DOHH2 (cell line): ENCODE measurements around the gene TRAF3.

ENCODE experiments used
- H3F3A ChIP-seq: fragments of 200-600 bp; sonication (generic), shearing (Covaris generic); 2 replicates; pipeline ENCODE4 v1.6.0; 2016; ENCODE audit warnings: antibody characterized with exemption, mild to moderate bottlenecking; ENCODE audit not compliant: control insufficient read depth, insufficient read depth
- H3K27ac ChIP-seq: fragments of 200-600 bp; sonication (generic); 2 replicates; pipeline ENCODE4 v1.5.1; 2014; ENCODE audit warnings: low read depth, mild to moderate bottlenecking, low read length, moderate library complexity
- H3K27me3 ChIP-seq: fragments of 200-600 bp; sonication (generic); 2 replicates; pipeline ENCODE4 v1.6.1; 2014; ENCODE audit warnings: mild to moderate bottlenecking, low read length, mixed read lengths; ENCODE audit not compliant: control insufficient read depth
- H3K36me3 ChIP-seq: fragments of 200-600 bp; sonication (generic); 2 replicates; pipeline ENCODE4 v1.6.1; 2014; ENCODE audit warnings: mild to moderate bottlenecking, low read length, moderate library complexity, mixed read lengths; ENCODE audit not compliant: control insufficient read depth
- H3K4me1 ChIP-seq: fragments of 200-600 bp; sonication (generic); 2 replicates; pipeline ENCODE4 v1.6.1; 2014; ENCODE audit warnings: mild to moderate bottlenecking, low read length, mixed read lengths; ENCODE audit not compliant: control insufficient read depth
- H3K4me2 ChIP-seq: fragments of 200-600 bp; sonication (generic); 2 replicates; pipeline ENCODE4 v1.6.0; 2014; ENCODE audit warnings: mild to moderate bottlenecking, low read length, moderate library complexity
- H3K4me3 ChIP-seq: fragments of 200-600 bp; sonication (generic); 2 replicates; pipeline ENCODE4 v1.5.1; 2014; ENCODE audit warnings: mild to moderate bottlenecking, low read length, mixed read lengths
- H3K79me2 ChIP-seq: fragments of 200-600 bp; sonication (generic); 2 replicates; pipeline ENCODE4 v1.6.1; 2014; ENCODE audit warnings: mild to moderate bottlenecking, low read length, mixed read lengths; ENCODE audit not compliant: control insufficient read depth
- H3K9me2 ChIP-seq: fragments of 200-600 bp; sonication (generic); replicated peaks from 2 replicates; pipeline ENCODE4 v1.6.1; 2014; ENCODE audit warnings: mild to moderate bottlenecking, low read length, mixed read lengths; ENCODE audit not compliant: control insufficient read depth
- H3K9me3 ChIP-seq: fragments of 200-600 bp; sonication (generic); 2 replicates; pipeline ENCODE4 v1.6.1; 2014; ENCODE audit warnings: antibody characterized with exemption, low read length, mixed read lengths; ENCODE audit not compliant: control insufficient read depth, insufficient read depth
- H4K20me1 ChIP-seq: fragments of 200-600 bp; sonication (generic); 2 replicates; pipeline ENCODE4 v1.6.0; 2014; ENCODE audit warnings: low read depth, mild to moderate bottlenecking, antibody characterized with exemption, low read length, moderate library complexity; ENCODE audit not compliant: control insufficient read depth, insufficient read depth
- EZH2phosphoT487 ChIP-seq: fragments of 200-600 bp; sonication (generic); IDR thresholded peaks from 2 replicates; pipeline ENCODE4 v1.6.1; 2017; ENCODE audit warnings: borderline replicate concordance, mild to moderate bottlenecking, antibody characterized with exemption, low read length, moderate library complexity, mixed read lengths
- TF ChIP-seq, protein P1 (sequence below): fragments of 200-600 bp; sonication (generic); IDR thresholded peaks from one replicate; pipeline ENCODE4 v1.5.1; 2014; ENCODE audit warnings: antibody characterized with exemption, mild to moderate bottlenecking, low read depth, low read length; ENCODE audit not compliant: poor library complexity, severe bottlenecking

Gene TRAF3

DNA sequence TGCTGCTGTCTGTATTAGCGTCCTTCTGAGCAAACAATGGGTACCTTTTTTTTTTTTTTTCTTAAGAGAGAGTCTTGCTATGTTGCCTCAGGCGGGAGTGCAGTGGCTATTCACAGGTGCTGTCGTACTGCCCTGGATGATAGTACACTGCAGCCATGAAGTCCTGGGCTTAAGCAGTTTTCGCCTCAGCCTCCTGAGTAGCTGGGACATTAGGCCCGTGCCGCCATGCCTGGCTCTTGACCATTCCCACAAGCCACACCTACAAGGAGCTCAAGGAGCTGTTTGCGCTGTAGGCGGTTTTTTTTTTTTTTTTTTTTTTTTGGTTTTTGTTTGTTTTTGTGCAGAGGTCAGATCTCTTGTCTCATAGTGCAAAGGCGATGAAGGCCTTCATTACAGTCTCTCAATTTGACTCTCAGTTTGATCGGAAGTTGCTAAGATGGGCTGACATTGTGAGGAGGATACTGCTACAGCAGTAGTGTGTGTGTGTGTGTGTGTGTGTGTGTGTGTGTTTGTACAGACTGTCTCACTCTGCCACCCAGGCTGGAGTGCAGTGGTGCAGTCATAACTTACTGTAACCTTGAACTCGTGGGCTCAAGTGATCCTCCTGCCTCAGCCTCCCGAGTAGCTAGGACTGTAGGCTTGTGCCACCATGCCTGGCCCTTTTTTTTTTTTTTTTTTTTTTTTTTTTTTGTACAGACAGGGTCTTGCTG lies 34.2 kb downstream of the TRAF3 start:
- peaks cover 27% of the 10 kb centered on the region for H3K4me1 ChIP-seq
- H3K27me3 ChIP-seq, result no peaks in the 10 kb centered on the region
- H3K4me2 ChIP-seq, result no peak overlapping the region
- H3K79me2 ChIP-seq, result peaks cover 78% of the 10 kb centered on the region
- no peaks in the 10 kb centered on the region for H3K9me2 ChIP-seq
- no peaks in the 10 kb centered on the region for H3F3A ChIP-seq
- no peak overlapping the region for H3K27ac ChIP-seq
- no peak for TF ChIP-seq EZH2phosphoT487
- TF ChIP-seq, protein P1, sequence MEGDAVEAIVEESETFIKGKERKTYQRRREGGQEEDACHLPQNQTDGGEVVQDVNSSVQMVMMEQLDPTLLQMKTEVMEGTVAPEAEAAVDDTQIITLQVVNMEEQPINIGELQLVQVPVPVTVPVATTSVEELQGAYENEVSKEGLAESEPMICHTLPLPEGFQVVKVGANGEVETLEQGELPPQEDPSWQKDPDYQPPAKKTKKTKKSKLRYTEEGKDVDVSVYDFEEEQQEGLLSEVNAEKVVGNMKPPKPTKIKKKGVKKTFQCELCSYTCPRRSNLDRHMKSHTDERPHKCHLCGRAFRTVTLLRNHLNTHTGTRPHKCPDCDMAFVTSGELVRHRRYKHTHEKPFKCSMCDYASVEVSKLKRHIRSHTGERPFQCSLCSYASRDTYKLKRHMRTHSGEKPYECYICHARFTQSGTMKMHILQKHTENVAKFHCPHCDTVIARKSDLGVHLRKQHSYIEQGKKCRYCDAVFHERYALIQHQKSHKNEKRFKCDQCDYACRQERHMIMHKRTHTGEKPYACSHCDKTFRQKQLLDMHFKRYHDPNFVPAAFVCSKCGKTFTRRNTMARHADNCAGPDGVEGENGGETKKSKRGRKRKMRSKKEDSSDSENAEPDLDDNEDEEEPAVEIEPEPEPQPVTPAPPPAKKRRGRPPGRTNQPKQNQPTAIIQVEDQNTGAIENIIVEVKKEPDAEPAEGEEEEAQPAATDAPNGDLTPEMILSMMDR, result no peak
- H4K20me1 ChIP-seq, result peaks cover 18% of the 10 kb centered on the region; the same call in 1 of the 2 replicates
- no peak overlapping the region for H3K4me3 ChIP-seq
- no peaks in the 10 kb centered on the region for H3K9me3 ChIP-seq
- H3K36me3 ChIP-seq, result no peaks in the 10 kb centered on the region

DNA sequence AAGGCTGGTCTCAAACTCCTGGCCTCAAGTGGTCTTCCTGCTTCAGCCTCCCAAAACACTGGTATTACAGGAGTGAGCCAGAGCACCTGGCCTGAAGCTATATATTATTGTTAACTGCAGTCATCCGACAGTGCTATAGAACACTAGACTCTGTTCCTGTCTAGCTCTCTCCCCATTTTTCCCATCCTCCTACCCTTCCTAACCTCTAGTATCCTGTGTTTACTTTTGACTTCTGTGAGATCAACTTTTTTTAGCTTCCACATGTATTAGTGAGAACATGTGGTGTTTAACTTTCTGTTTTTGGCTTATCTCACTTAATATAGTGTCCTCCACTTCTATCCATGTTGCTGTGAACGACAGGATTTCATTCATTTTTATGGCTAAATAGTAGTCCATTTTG lies 34.7 kb downstream of the TRAF3 start:
- Histone ChIP-seq H3K27ac (no peak overlapping the region), H3K27me3 (no peaks in the 10 kb centered on the region), H3K9me3 (no peaks in the 10 kb centered on the region), H3K9me2 (no peaks in the 10 kb centered on the region), H3F3A (no peaks in the 10 kb centered on the region), H4K20me1 (peaks cover 21% of the 10 kb centered on the region), H3K4me1 (peaks cover 21% of the 10 kb centered on the region), H3K4me2 (no peak overlapping the region), H3K36me3 (peaks cover 4% of the 10 kb centered on the region; the same call in 1 of the 2 replicates), H3K4me3 (no peak overlapping the region), H3K79me2 (peaks cover 78% of the 10 kb centered on the region)
- no peak for TF ChIP-seq EZH2phosphoT487
- TF ChIP-seq, protein P1, result no peak

DNA sequence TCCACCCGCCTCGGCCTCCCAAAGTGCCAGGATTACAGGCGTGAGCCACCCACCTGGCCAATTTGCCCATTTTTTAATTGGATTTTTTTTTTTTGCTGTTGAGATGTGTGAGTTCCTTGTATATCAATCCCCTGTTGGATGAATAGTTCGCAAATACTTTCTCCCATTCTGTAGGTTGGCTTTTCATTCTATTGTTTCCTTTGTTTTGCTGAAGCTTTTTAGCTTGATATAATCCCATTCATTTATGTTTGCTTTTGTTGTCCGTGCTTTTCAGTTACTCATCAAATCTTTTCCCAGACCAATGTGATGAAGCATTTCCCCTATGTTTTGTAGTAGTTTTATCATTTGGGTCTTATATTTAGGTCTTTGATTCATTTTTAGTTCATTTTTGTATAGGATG lies 36.4 kb downstream of the TRAF3 start:
- Histone ChIP-seq H3K4me3 (no peak overlapping the region), H4K20me1 (peaks cover 17% of the 10 kb centered on the region), H3K4me2 (no peak overlapping the region), H3K79me2 (peaks cover 78% of the 10 kb centered on the region), H3K27me3 (no peaks in the 10 kb centered on the region), H3K36me3 (peaks cover 4% of the 10 kb centered on the region; the same call in 1 of the 2 replicates), H3K27ac (no peak overlapping the region), H3F3A (0 out of 2 replicates have a peak, but pooled peaks cover 3% of the 10 kb centered on the region), H3K9me2 (no peaks in the 10 kb centered on the region), H3K4me1 (peaks cover 15% of the 10 kb centered on the region), H3K9me3 (no peaks in the 10 kb centered on the region)
- TF ChIP-seq, protein P1, result no peak
- TF ChIP-seq EZH2phosphoT487, result no peak
